OCI-LY7 (cell line): ENCODE data around the gene OSBPL3. TPM values are rescaled to one million over a fixed set of nuclear protein-coding genes. Genes with fewer than 3 reads are reported as not detected.

Source experiments
- BruUV-seq: library from RNA; stranded (reverse); fragments of 400-500 nt; replicated peaks from 2 replicates; lab custom pipeline; 2021; lab: Mats Ljungman, UMichigan
- CTCF ChIA-PET: fragments of 300-600 bp; sonication (Branson Sonifier 250); formaldehyde crosslinking; loops from one replicate; lab custom pipeline; 2022; ENCODE audit warnings: antibody characterized with exemption; ENCODE audit not compliant: unreplicated experiment; lab: Charles Lee
- POLR2A ChIA-PET: fragments of 300-600 bp; sonication (Branson Sonifier 250); formaldehyde crosslinking; loops from one replicate; lab custom pipeline; 2022; ENCODE audit warnings: antibody characterized with exemption; lab: Charles Lee
- DNase-seq: peaks from one replicate; pipeline ENCODE4 v3.0.0-alpha.2; 2015; ENCODE audit warnings: low spot score
- H2AFZ ChIP-seq: fragments of 200-600 bp; sonication (generic), shearing (Covaris generic); 2 replicates; pipeline ENCODE4 v1.6.1; 2014; ENCODE audit warnings: mild to moderate bottlenecking, antibody characterized with exemption, low read length, moderate library complexity
- H3K27ac ChIP-seq: fragments of 200-600 bp; sonication (generic); 2 replicates; pipeline ENCODE4 v1.5.1; 2014; ENCODE audit warnings: mixed run types, low read depth, mild to moderate bottlenecking, moderate library complexity, low read length, inconsistent platforms; ENCODE audit not compliant: poor library complexity, severe bottlenecking
- H3K36me3 ChIP-seq: fragments of 200-600 bp; sonication (generic); 2 replicates; pipeline ENCODE4 v1.6.1; 2014; ENCODE audit warnings: mild to moderate bottlenecking, antibody characterized with exemption, low read length, moderate library complexity, mixed read lengths; ENCODE audit not compliant: insufficient read depth
- H3K4me1 ChIP-seq: fragments of 200-600 bp; sonication (generic); 2 replicates; pipeline ENCODE4 v1.5.1; 2014; ENCODE audit warnings: mild to moderate bottlenecking, low read length; ENCODE audit not compliant: insufficient read depth, poor library complexity, severe bottlenecking
- H3K4me2 ChIP-seq: fragments of 200-600 bp; sonication (generic); 2 replicates; pipeline ENCODE4 v1.6.1; 2014; ENCODE audit warnings: mild to moderate bottlenecking, low read length
- H3K4me3 ChIP-seq: fragments of 200-600 bp; sonication (generic); 2 replicates; pipeline ENCODE4 v1.5.1; 2014; ENCODE audit warnings: mild to moderate bottlenecking, low read depth, low read length; ENCODE audit not compliant: poor library complexity, severe bottlenecking
- H3K79me2 ChIP-seq: fragments of 200-600 bp; sonication (generic); 2 replicates; pipeline ENCODE4 v1.6.1; 2016; ENCODE audit warnings: low read depth, mild to moderate bottlenecking, low read length, moderate library complexity, mixed read lengths; ENCODE audit not compliant: insufficient read depth
- H3K9me2 ChIP-seq: fragments of 200-600 bp; sonication (generic); 2 replicates; pipeline ENCODE4 v1.6.1; 2016; ENCODE audit warnings: mild to moderate bottlenecking, low read length, mixed read lengths; ENCODE audit not compliant: insufficient read depth
- H3K9me3 ChIP-seq: fragments of 200-600 bp; sonication (generic); 2 replicates; pipeline ENCODE4 v1.6.1; 2014; ENCODE audit warnings: mild to moderate bottlenecking, mixed run types, low read length, mixed read lengths
- H4K20me1 ChIP-seq: fragments of 200-600 bp; sonication (generic); 2 replicates; pipeline ENCODE4 v1.6.1; 2014; ENCODE audit warnings: mild to moderate bottlenecking, antibody characterized with exemption, low read length, moderate library complexity, mixed read lengths; ENCODE audit not compliant: insufficient read depth
- CTCF ChIP-seq: fragments of 200-600 bp; sonication (generic); conservative IDR thresholded peaks from 2 replicates; pipeline ENCODE4 v1.5.1; 2014; ENCODE audit warnings: mild to moderate bottlenecking, antibody characterized with exemption, low read length, moderate library complexity, mixed read lengths
- EZH2phosphoT487 ChIP-seq: fragments of 200-600 bp; sonication (generic); IDR thresholded peaks from 2 replicates; pipeline ENCODE4 v1.6.1; 2018; ENCODE audit warnings: low read depth, borderline replicate concordance, mild to moderate bottlenecking, mixed run types, antibody characterized with exemption, low read length, moderate library complexity, mixed read lengths
- intact Hi-C: fragments of 100-400 bp; cut with micrococcal nuclease; formaldehyde crosslinking; loops from one replicate; pipeline ENCODE4 v1.10.0; 2022; ENCODE audit not compliant: unreplicated experiment
- total RNA-seq, 2 experiments: library from RNA; depleted of rRNA in 1 of 2; stranded (reverse); fragments of >200 nt in 1 of 2; shearing (Covaris generic) in 1 of 2; gene quantifications; 2 replicates each; pipeline ENCODE4 v1.2.3, GENCODE V29; 2014 to 2022

OSBPL3 gene
- total RNA-seq, 2 experiments from 2014 or later = 28.7 to 79.9 TPM

GRCh38 chr7:24854866-24855265 is 125.1 kb downstream of the OSBPL3 start:
- no peak overlapping the region for H3K4me3 ChIP-seq
- H2AFZ ChIP-seq = no peak overlapping the region
- H3K36me3 ChIP-seq = peaks cover 96% of the 10 kb centered on the region
- no peaks in the 10 kb centered on the region for H3K9me3 ChIP-seq
- no peaks in the 10 kb centered on the region for H3K4me1 ChIP-seq
- ChIA-PET CTCF (no interaction called here), POLR2A (interaction anchor here (0.6 to 0.8 kb wide), 2 partner anchors 39 to 262 kb away, joined by 3 to 5 read pairs; no protein-coding TSS in a partner anchor)
- no peak overlapping the region for H3K27ac ChIP-seq
- H3K4me2 ChIP-seq = no peak overlapping the region
- no peaks in the 10 kb centered on the region for H3K79me2 ChIP-seq
- TF ChIP-seq EZH2phosphoT487 = no peak
- TF ChIP-seq CTCF = no peak
- no peak for DNase-seq
- no TSS peak for BruUV-seq
- H3K9me2 ChIP-seq = no peaks in the 10 kb centered on the region
- intact Hi-C loops = no loop called here
- no peaks in the 10 kb centered on the region for H4K20me1 ChIP-seq

GRCh38 chr7:24851786-24852185 is 128.2 kb downstream of the OSBPL3 start:
- TF ChIP-seq CTCF = no peak
- no peak for TF ChIP-seq EZH2phosphoT487
- Histone ChIP-seq H4K20me1 (no peaks in the 10 kb centered on the region), H3K4me2 (no peak overlapping the region), H3K79me2 (no peaks in the 10 kb centered on the region), H2AFZ (no peak overlapping the region), H3K4me1 (peaks cover 19% of the 10 kb centered on the region), H3K36me3 (peaks cover 92% of the 10 kb centered on the region), H3K4me3 (no peak overlapping the region), H3K9me2 (no peaks in the 10 kb centered on the region), H3K9me3 (no peaks in the 10 kb centered on the region), H3K27ac (no peak overlapping the region)
- ChIA-PET POLR2A (interaction anchor here (0.6 to 1.2 kb wide), 4 partner anchors 18 to 40 kb away, joined by 3 to 4 read pairs (median 4); no protein-coding TSS in a partner anchor), CTCF (no interaction called here)
- TSS peak; percentile 6 for BruUV-seq
- no peak for DNase-seq
- intact Hi-C loops = no loop called here

- no peak for DNase-seq
- H3K4me2 ChIP-seq = no peak overlapping the region
- no peaks in the 10 kb centered on the region for H3K9me3 ChIP-seq
- no TSS peak for BruUV-seq
- POLR2A ChIA-PET = interaction anchor here (1.5 kb wide), 1 partner anchor 10 kb away, joined by 5 read pairs; no protein-coding TSS in a partner anchor
- H3K79me2 ChIP-seq = peaks cover 19% of the 10 kb centered on the region; the same call in 1 of the 2 replicates
- no peaks in the 10 kb centered on the region for H3K9me2 ChIP-seq
- H4K20me1 ChIP-seq = no peaks in the 10 kb centered on the region
- H2AFZ ChIP-seq = no peak overlapping the region
- peaks cover 67% of the 10 kb centered on the region for H3K36me3 ChIP-seq
- no peak overlapping the region for H3K27ac ChIP-seq
- no peak for TF ChIP-seq EZH2phosphoT487
- H3K4me1 ChIP-seq = peaks cover 48% of the 10 kb centered on the region
- intact Hi-C loops = no loop called here
- no peak overlapping the region for H3K4me3 ChIP-seq
- CTCF ChIA-PET = no interaction called here
Observed at GRCh38 chr7:24848878-24849277, 131.1 kb downstream of the OSBPL3 start.
